Neural cell (in vitro differentiated cells): ENCODE data around the gene TRPV3. TPM values are rescaled to one million over a fixed set of nuclear protein-coding genes. Genes with fewer than 3 reads are reported as not detected.

Experiments used
- H2AFZ ChIP-seq: fragments of 200-600, 300-800 bp; sonication (generic), shearing (Covaris generic); 2 replicates; pipeline ENCODE4 v1.6.0; 2014; ENCODE audit warnings: low read depth, mild to moderate bottlenecking, antibody characterized with exemption, low read length, moderate library complexity
- H3F3A ChIP-seq: fragments of 200-600 bp; shearing (Covaris generic); 2 replicates; pipeline ENCODE4 v1.6.1; 2016; ENCODE audit warnings: mild to moderate bottlenecking, moderate library complexity, mixed read lengths, antibody characterized with exemption, low read length; ENCODE audit not compliant: insufficient read depth, poor library complexity, severe bottlenecking
- H3K27ac ChIP-seq: fragments of 200-600, 300-800 bp; sonication (generic), shearing (Covaris generic); 2 replicates; pipeline ENCODE4 v1.5.1; 2014; ENCODE audit warnings: mild to moderate bottlenecking, low read length, moderate library complexity
- H3K27me3 ChIP-seq: fragments of 300-800, 200-600 bp; sonication (generic), shearing (Covaris generic); 2 replicates; pipeline ENCODE4 v1.6.0; 2014; ENCODE audit warnings: mild to moderate bottlenecking, low read depth, low read length, moderate library complexity; ENCODE audit not compliant: insufficient read depth
- H3K36me3 ChIP-seq: fragments of 300-800, 200-600 bp; sonication (generic), shearing (Covaris generic); 2 replicates; pipeline ENCODE4 v1.5.1; 2014; ENCODE audit warnings: mild to moderate bottlenecking, antibody characterized with exemption, low read length, moderate library complexity; ENCODE audit not compliant: insufficient read depth
- H3K4me2 ChIP-seq: fragments of 300-800, 200-600 bp; sonication (generic), shearing (Covaris generic); 2 replicates; pipeline ENCODE4 v1.6.0; 2014; ENCODE audit warnings: mild to moderate bottlenecking, low read length
- H3K4me3 ChIP-seq: fragments of 300-800, 200-600 bp; sonication (generic), shearing (Covaris generic); 2 replicates; pipeline ENCODE4 v1.5.1; 2014; ENCODE audit warnings: mild to moderate bottlenecking, low read length, moderate library complexity
- H3K79me2 ChIP-seq: fragments of 200-600 bp; shearing (Covaris generic); replicated peaks from 2 replicates; pipeline ENCODE4 v1.6.0; 2014; ENCODE audit warnings: mild to moderate bottlenecking, low read length, moderate library complexity; ENCODE audit not compliant: insufficient read depth
- H3K9ac ChIP-seq: fragments of 300-800, 200-600 bp; sonication (generic), shearing (Covaris generic); 2 replicates; pipeline ENCODE4 v1.6.1; 2016; ENCODE audit warnings: mild to moderate bottlenecking, low read length, mixed read lengths
- H3K9me2 ChIP-seq: fragments of 200-600 bp; shearing (Covaris generic); 2 replicates; pipeline ENCODE4 v1.6.1; 2016; ENCODE audit warnings: mild to moderate bottlenecking, low read length, mixed read lengths; ENCODE audit not compliant: insufficient read depth
- H3K9me3 ChIP-seq: fragments of 200-600, 300-800 bp; sonication (generic), shearing (Covaris generic); 2 replicates; pipeline ENCODE4 v1.6.1; 2016; ENCODE audit warnings: mild to moderate bottlenecking, mixed run types, low read length, moderate library complexity, mixed read lengths
- H4K20me1 ChIP-seq: fragments of 200-600 bp; shearing (Covaris generic); 2 replicates; pipeline ENCODE4 v1.6.1; 2016; ENCODE audit warnings: mild to moderate bottlenecking, mixed run types; ENCODE audit not compliant: insufficient read depth
- CTCF ChIP-seq: fragments of 450-650 bp; IDR thresholded peaks from 2 replicates; pipeline ENCODE4 v1.5.1; 2014; ENCODE audit warnings: antibody characterized with exemption, mild to moderate bottlenecking, moderate library complexity; ENCODE audit not compliant: poor library complexity, severe bottlenecking
- EP300 ChIP-seq: fragments of 450-650 bp; conservative IDR thresholded peaks from 2 replicates; pipeline ENCODE4 v1.6.1; 2014; ENCODE audit warnings: antibody characterized with exemption, mild to moderate bottlenecking, moderate library complexity; ENCODE audit not compliant: poor library complexity, severe bottlenecking
- EZH2 ChIP-seq: fragments of 200-600, 300-800 bp; shearing (Covaris generic), sonication (generic); IDR thresholded peaks from 2 replicates; pipeline ENCODE4 v1.6.1; 2014; ENCODE audit warnings: antibody characterized with exemption, low read length, borderline replicate concordance, mild to moderate bottlenecking; ENCODE audit not compliant: insufficient read depth, poor library complexity, severe bottlenecking
- MXI1 ChIP-seq: fragments of 450-650 bp; conservative IDR thresholded peaks from 2 replicates; pipeline ENCODE4 v1.6.1; 2014; ENCODE audit warnings: antibody characterized with exemption, mild to moderate bottlenecking; ENCODE audit not compliant: poor library complexity, severe bottlenecking
- POLR2AphosphoS5 ChIP-seq: IDR thresholded peaks from 2 replicates; pipeline ENCODE4 v1.6.1; 2012
- RAD21 ChIP-seq: fragments of 450-650 bp; conservative IDR thresholded peaks from 2 replicates; pipeline ENCODE4 v1.6.1; 2014; ENCODE audit warnings: antibody characterized with exemption, mild to moderate bottlenecking, moderate library complexity
- SMC3 ChIP-seq: fragments of 450-650 bp; conservative IDR thresholded peaks from 2 replicates; pipeline ENCODE4 v1.6.1; 2014; ENCODE audit warnings: antibody characterized with exemption, mild to moderate bottlenecking, moderate library complexity; ENCODE audit not compliant: poor library complexity
- TAF1 ChIP-seq: IDR thresholded peaks from 2 replicates; pipeline ENCODE4 v1.6.1; 2012; ENCODE audit warnings: low read depth
- polyA plus RNA-seq: library from polyadenylated mRNA; depleted of rRNA; stranded (reverse); fragments of >200 nt; gene quantifications from 2 replicates; pipeline ENCODE4 v1.2.3, GENCODE V29; 2014
- TF ChIP-seq, protein P1 (sequence below): IDR thresholded peaks from 2 replicates; pipeline ENCODE4 v1.6.1; 2012; ENCODE audit warnings: borderline replicate concordance

The TRPV3 gene
- polyA plus RNA-seq, 1 donor from 2014 or later: 0.19 TPM

- no peaks in the 10 kb centered on the region for H3F3A ChIP-seq
- no peaks in the 10 kb centered on the region for H4K20me1 ChIP-seq
- no peaks in the 10 kb centered on the region for H3K27me3 ChIP-seq
- H3K4me3 ChIP-seq: no peak overlapping the region
- H2AFZ ChIP-seq: no peak overlapping the region
- H3K27ac ChIP-seq: no peak overlapping the region
- no peaks in the 10 kb centered on the region for H3K9me3 ChIP-seq
- H3K79me2 ChIP-seq: no peaks in the 10 kb centered on the region
- H3K9ac ChIP-seq: no peak overlapping the region
- H3K9me2 ChIP-seq: no peaks in the 10 kb centered on the region
- TF ChIP-seq EZH2: no peak
- TF ChIP-seq TAF1: no peak
- no peak for TF ChIP-seq POLR2AphosphoS5
- TF ChIP-seq, protein P1, sequence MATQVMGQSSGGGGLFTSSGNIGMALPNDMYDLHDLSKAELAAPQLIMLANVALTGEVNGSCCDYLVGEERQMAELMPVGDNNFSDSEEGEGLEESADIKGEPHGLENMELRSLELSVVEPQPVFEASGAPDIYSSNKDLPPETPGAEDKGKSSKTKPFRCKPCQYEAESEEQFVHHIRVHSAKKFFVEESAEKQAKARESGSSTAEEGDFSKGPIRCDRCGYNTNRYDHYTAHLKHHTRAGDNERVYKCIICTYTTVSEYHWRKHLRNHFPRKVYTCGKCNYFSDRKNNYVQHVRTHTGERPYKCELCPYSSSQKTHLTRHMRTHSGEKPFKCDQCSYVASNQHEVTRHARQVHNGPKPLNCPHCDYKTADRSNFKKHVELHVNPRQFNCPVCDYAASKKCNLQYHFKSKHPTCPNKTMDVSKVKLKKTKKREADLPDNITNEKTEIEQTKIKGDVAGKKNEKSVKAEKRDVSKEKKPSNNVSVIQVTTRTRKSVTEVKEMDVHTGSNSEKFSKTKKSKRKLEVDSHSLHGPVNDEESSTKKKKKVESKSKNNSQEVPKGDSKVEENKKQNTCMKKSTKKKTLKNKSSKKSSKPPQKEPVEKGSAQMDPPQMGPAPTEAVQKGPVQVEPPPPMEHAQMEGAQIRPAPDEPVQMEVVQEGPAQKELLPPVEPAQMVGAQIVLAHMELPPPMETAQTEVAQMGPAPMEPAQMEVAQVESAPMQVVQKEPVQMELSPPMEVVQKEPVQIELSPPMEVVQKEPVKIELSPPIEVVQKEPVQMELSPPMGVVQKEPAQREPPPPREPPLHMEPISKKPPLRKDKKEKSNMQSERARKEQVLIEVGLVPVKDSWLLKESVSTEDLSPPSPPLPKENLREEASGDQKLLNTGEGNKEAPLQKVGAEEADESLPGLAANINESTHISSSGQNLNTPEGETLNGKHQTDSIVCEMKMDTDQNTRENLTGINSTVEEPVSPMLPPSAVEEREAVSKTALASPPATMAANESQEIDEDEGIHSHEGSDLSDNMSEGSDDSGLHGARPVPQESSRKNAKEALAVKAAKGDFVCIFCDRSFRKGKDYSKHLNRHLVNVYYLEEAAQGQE: no peak
- TF ChIP-seq CTCF: no peak
- TF ChIP-seq EP300: no peak
- TF ChIP-seq RAD21: no peak
- no peak for TF ChIP-seq SMC3
- no peak overlapping the region for H3K4me2 ChIP-seq
- H3K36me3 ChIP-seq: no peaks in the 10 kb centered on the region
Observed at GRCh38 chr17:3598078-3598477, 40.5 kb upstream of the TRPV3 start.

DNA sequence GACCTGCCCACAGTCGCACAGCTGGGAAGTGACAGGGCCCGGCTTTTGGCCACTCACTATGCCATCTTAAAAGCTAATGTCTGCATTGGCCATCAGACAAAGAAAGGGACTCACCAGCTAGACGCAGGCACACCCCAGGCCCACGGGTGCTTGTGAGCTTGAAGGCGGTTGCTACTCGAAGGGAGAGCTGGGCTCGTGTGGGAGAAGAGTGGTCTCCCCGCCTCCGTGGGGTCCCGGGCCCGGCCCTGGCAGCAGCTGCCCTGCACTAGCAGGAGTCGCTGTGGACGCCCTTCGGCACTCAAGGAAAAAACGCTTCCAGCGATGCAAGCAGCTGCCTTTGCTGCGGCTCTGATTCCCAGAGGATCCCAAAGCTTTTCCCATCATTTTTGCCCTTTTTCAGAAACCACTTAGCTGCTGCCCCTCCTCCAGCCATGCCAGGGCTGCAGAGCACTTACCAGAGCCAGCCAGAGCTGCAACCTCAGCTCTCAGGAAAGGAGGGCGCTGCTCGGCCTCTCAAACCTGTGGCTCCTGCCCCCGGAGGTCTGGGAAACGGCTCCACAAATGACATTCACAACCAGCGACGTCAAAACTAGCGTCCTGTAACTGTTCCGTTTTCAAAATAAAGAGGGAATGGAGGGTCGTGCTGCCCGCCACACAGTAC is 39.3 kb upstream of the TRPV3 start:
- Histone ChIP-seq H3K9me3 (no peaks in the 10 kb centered on the region), H3F3A (no peaks in the 10 kb centered on the region), H3K36me3 (no peaks in the 10 kb centered on the region), H2AFZ (no peak overlapping the region), H3K27me3 (no peaks in the 10 kb centered on the region), H3K79me2 (no peaks in the 10 kb centered on the region), H3K9ac (no peak overlapping the region), H3K9me2 (no peaks in the 10 kb centered on the region), H4K20me1 (no peaks in the 10 kb centered on the region), H3K4me3 (no peak overlapping the region), H3K4me2 (no peak overlapping the region), H3K27ac (no peak overlapping the region)
- TF ChIP-seq TAF1 (no peak), EZH2 (no peak), CTCF (no peak), EP300 (no peak), SMC3 (no peak), RAD21 (no peak), POLR2AphosphoS5 (no peak), MXI1 (no peak)
- TF ChIP-seq, protein P1: no peak
